ENCODE measurements around the gene FBXO8. TPM values are rescaled to one million over a fixed set of nuclear protein-coding genes. Genes with fewer than 3 reads are reported as not detected.

Gene FBXO8
- total RNA-seq, 2 experiments from 2014 or later, result 15.1 to 19.1 TPM

GRCh38 chr4:174260099-174260498 lies 23.4 kb downstream of the FBXO8 start:
- no peak for ATAC-seq
- peaks cover 3% of the 10 kb centered on the region for H3K36me3 Mint-ChIP-seq (ENCODE audit: low read depth)
- TF ChIP-seq CTCF (IDR thresholded peaks at IDR 0.05), result no peak
- intact Hi-C loops (cut with micrococcal nuclease), result no loop called here
- POLR2A ChIA-PET, result no interaction called here
- H3K27me3 Mint-ChIP-seq, result no peaks in the 10 kb centered on the region
- CTCF ChIA-PET, result interaction anchor here (1.5 kb wide), 1 partner anchor 8 kb away, joined by 4 read pairs; no protein-coding TSS in a partner anchor
- DNase-seq, result no peak
- H3K4me1 Mint-ChIP-seq (ENCODE audit: low read depth), result peaks cover 8% of the 10 kb centered on the region
- H3K9me3 Mint-ChIP-seq, result no peaks in the 10 kb centered on the region
- no peak overlapping the region for H3K4me3 Mint-ChIP-seq
- H3K27ac Mint-ChIP-seq, result no peak overlapping the region

DNA sequence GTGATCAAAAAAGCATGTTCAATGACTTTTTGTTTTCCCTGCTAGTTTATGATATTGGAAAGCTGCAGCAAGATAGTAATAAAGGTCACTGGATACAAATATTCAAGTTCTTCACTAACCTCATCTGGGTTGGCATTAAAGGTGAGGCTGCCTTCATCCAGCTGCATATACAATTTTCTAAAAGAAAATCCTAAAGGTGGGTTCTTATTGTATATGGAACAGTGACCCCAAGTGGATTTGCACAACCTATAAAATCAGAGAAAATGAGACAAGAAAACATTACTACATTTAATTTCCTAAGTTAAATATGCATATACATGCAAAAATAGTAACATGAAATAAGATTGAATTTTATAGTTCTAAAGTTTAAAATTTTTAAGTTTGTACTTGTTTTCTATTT lies 23.9 kb downstream of the FBXO8 start:
- DNase-seq, result no peak
- Mint-ChIP-seq H3K36me3 (ENCODE audit: low read depth) (peaks cover 3% of the 10 kb centered on the region), H3K27me3 (no peaks in the 10 kb centered on the region), H3K9me3 (no peaks in the 10 kb centered on the region), H3K4me1 (ENCODE audit: low read depth) (peaks cover 5% of the 10 kb centered on the region), H3K27ac (no peak overlapping the region), H3K4me3 (no peak overlapping the region)
- no peak for ATAC-seq
- CTCF ChIA-PET, result no interaction called here
- intact Hi-C loops (cut with micrococcal nuclease), result no loop called here
- TF ChIP-seq CTCF (IDR thresholded peaks at IDR 0.05), result no peak
- POLR2A ChIA-PET, result no interaction called here

- CTCF ChIA-PET, result interaction anchor here (1.0 kb wide), 1 partner anchor 302 kb away, joined by 3 read pairs; no protein-coding TSS in a partner anchor
- Mint-ChIP-seq H3K9me3 (no peaks in the 10 kb centered on the region), H3K27ac (no peak overlapping the region), H3K27me3 (no peaks in the 10 kb centered on the region), H3K4me3 (no peak overlapping the region), H3K36me3 (ENCODE audit: low read depth) (peaks cover 5% of the 10 kb centered on the region), H3K4me1 (ENCODE audit: low read depth) (peaks cover 8% of the 10 kb centered on the region)
- intact Hi-C loops (cut with micrococcal nuclease), result no loop called here
- no peak for TF ChIP-seq CTCF (IDR thresholded peaks at IDR 0.05)
- POLR2A ChIA-PET, result no interaction called here
- no peak for ATAC-seq
- no peak for DNase-seq
Observed at GRCh38 chr4:174256277-174256713, 27.2 kb downstream of the FBXO8 start.

DNA sequence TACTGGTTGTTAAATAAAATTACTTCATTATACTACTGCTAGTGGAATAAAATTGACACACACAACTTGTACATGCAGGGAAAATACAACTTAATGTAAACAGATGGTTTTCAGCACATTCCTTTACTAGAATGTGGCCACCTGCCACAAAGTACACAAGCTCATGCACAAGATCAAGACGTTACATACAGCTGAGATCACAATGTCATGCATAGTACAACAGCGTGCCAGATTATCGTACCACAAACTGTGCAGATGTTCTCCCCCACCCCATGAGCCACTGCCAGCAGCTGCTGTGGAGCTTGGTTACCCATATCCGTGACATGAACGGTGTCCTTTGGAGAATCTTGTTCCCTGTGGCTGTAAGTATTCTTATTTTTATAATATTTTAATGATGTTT lies 27.7 kb downstream of the FBXO8 start:
- CTCF ChIA-PET, result interaction anchor here (1.0 kb wide), 1 partner anchor 302 kb away, joined by 3 read pairs; no protein-coding TSS in a partner anchor
- no peaks in the 10 kb centered on the region for H3K27me3 Mint-ChIP-seq
- POLR2A ChIA-PET, result no interaction called here
- H3K4me3 Mint-ChIP-seq, result no peak overlapping the region
- peaks cover 8% of the 10 kb centered on the region for H3K4me1 Mint-ChIP-seq (ENCODE audit: low read depth)
- no peak overlapping the region for H3K27ac Mint-ChIP-seq
- TF ChIP-seq CTCF (IDR thresholded peaks at IDR 0.05), result no peak
- DNase-seq, result no peak
- no peak for ATAC-seq
- H3K9me3 Mint-ChIP-seq, result no peaks in the 10 kb centered on the region
- intact Hi-C loops (cut with micrococcal nuclease), result no loop called here
- H3K36me3 Mint-ChIP-seq (ENCODE audit: low read depth), result peaks cover 5% of the 10 kb centered on the region

GRCh38 chr4:174255374-174255773 lies 28.1 kb downstream of the FBXO8 start:
- CTCF ChIA-PET, result no interaction called here
- Mint-ChIP-seq H3K9me3 (no peaks in the 10 kb centered on the region), H3K36me3 (ENCODE audit: low read depth) (peaks cover 5% of the 10 kb centered on the region), H3K4me3 (no peak overlapping the region), H3K27ac (no peak overlapping the region), H3K27me3 (no peaks in the 10 kb centered on the region), H3K4me1 (ENCODE audit: low read depth) (peaks cover 8% of the 10 kb centered on the region)
- ATAC-seq (no peak), DNase-seq (no peak)
- intact Hi-C loops (cut with micrococcal nuclease), result no loop called here
- no peak for TF ChIP-seq CTCF (IDR thresholded peaks at IDR 0.05)
- POLR2A ChIA-PET, result no interaction called here
